ENCODE measurements around the gene CACNA2D3.

DNA sequence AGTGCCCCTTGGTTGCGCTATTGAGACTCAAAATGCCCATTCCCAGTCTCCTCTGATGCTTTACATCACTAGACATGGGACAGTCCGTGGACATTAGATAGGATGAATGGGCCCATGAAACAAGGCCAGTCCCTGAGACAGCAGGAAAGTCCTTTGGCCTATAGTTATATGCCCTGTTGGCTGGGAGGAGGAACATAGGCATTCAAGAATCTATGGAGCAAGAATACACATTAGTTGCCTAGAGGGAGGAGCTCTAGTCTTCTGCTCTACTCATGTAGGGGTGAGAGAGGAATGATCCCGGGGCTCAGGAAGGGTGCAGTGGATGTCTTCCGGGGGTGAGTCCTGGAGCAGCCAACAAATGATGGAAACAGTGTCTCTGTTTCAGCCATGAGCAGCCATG lies 863.5 kb downstream of the CACNA2D3 start:
- TF ChIP-seq, protein P1, sequence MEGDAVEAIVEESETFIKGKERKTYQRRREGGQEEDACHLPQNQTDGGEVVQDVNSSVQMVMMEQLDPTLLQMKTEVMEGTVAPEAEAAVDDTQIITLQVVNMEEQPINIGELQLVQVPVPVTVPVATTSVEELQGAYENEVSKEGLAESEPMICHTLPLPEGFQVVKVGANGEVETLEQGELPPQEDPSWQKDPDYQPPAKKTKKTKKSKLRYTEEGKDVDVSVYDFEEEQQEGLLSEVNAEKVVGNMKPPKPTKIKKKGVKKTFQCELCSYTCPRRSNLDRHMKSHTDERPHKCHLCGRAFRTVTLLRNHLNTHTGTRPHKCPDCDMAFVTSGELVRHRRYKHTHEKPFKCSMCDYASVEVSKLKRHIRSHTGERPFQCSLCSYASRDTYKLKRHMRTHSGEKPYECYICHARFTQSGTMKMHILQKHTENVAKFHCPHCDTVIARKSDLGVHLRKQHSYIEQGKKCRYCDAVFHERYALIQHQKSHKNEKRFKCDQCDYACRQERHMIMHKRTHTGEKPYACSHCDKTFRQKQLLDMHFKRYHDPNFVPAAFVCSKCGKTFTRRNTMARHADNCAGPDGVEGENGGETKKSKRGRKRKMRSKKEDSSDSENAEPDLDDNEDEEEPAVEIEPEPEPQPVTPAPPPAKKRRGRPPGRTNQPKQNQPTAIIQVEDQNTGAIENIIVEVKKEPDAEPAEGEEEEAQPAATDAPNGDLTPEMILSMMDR (IDR thresholded peaks at IDR 0.05; ENCODE audit: low read length): no peak
- no peak for TF ChIP-seq EZH2phosphoT487 (IDR thresholded peaks at IDR 0.05; ENCODE audit: low read length)
- no peak for TF ChIP-seq EZH2 (optimal IDR thresholded peaks at IDR 0.05; ENCODE audit: low read depth, low read length)
